SK-N-SH (cell line): ENCODE data around the gene HEXA.

Experiments
- GABPA ChIP-seq: IDR thresholded peaks from 2 replicates; pipeline ENCODE4 v1.4.0; 2012; ENCODE audit warnings: low read depth, mild to moderate bottlenecking
- GATA2 ChIP-seq: sonication (generic); formaldehyde crosslinking; IDR thresholded peaks from 2 replicates; pipeline ENCODE4 v1.5.0; 2020; ENCODE audit warnings: mild to moderate bottlenecking, missing genetic modification reagents
- RXRA ChIP-seq: IDR thresholded peaks from 2 replicates; pipeline ENCODE4 v1.4.0; 2012; ENCODE audit warnings: low read depth, mild to moderate bottlenecking, borderline replicate concordance
- SMC3 ChIP-seq: IDR thresholded peaks from 2 replicates; pipeline ENCODE4 v1.6.1; 2012; ENCODE audit warnings: low read depth, low read length, improper control_type of control experiment
- TAF1 ChIP-seq: IDR thresholded peaks from 2 replicates; pipeline ENCODE4 v1.6.1; 2012; ENCODE audit warnings: low read depth, mild to moderate bottlenecking, low read length, moderate library complexity, borderline replicate concordance
- TF ChIP-seq, protein P1 (sequence below): IDR thresholded peaks from 2 replicates; pipeline ENCODE4; 2012
- TF ChIP-seq, protein P2 (sequence below): fragments of 200-600 bp; sonication (generic); IDR thresholded peaks from 2 replicates; pipeline ENCODE4 v1.6.1; 2017; ENCODE audit warnings: antibody characterized with exemption, mild to moderate bottlenecking, moderate library complexity
- TF ChIP-seq, protein P3 (sequence below): IDR thresholded peaks from 2 replicates; pipeline ENCODE4 v1.4.0; 2012; ENCODE audit warnings: low read depth, borderline replicate concordance
- TF ChIP-seq, protein P4 (sequence below): IDR thresholded peaks from 2 replicates; pipeline ENCODE4 v1.6.1; 2012; ENCODE audit warnings: mild to moderate bottlenecking, low read depth, low read length, moderate library complexity

DNA sequence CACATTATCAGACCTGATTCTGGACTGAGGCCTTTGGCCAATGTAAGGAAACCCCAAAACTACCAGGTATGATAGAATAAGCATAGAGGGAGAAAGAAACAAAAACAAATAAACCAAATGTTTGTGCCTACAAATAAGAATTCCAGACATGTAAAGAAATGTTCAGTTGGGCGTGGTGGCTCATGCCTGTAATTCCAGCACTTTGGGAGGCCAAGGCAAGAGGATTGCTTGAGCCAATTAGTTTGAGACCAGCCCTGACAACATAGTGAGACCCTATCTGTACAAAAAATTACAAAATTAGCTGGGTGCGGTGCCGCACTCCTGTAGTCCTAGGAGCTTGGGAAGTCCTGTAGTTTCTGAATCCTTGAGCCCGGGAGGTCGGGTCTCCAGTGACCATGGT, 35.3 kb upstream of the HEXA start:
- TF ChIP-seq TAF1 (no peak), SMC3 (no peak), GABPA (no peak), RXRA (no peak), GATA2 (CRISPR knock-in tag) (no peak)
- TF ChIP-seq, protein P1, sequence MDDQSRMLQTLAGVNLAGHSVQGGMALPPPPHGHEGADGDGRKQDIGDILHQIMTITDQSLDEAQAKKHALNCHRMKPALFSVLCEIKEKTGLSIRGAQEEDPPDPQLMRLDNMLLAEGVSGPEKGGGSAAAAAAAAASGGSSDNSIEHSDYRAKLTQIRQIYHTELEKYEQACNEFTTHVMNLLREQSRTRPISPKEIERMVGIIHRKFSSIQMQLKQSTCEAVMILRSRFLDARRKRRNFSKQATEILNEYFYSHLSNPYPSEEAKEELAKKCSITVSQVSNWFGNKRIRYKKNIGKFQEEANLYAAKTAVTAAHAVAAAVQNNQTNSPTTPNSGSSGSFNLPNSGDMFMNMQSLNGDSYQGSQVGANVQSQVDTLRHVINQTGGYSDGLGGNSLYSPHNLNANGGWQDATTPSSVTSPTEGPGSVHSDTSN = no peak
- TF ChIP-seq, protein P2, sequence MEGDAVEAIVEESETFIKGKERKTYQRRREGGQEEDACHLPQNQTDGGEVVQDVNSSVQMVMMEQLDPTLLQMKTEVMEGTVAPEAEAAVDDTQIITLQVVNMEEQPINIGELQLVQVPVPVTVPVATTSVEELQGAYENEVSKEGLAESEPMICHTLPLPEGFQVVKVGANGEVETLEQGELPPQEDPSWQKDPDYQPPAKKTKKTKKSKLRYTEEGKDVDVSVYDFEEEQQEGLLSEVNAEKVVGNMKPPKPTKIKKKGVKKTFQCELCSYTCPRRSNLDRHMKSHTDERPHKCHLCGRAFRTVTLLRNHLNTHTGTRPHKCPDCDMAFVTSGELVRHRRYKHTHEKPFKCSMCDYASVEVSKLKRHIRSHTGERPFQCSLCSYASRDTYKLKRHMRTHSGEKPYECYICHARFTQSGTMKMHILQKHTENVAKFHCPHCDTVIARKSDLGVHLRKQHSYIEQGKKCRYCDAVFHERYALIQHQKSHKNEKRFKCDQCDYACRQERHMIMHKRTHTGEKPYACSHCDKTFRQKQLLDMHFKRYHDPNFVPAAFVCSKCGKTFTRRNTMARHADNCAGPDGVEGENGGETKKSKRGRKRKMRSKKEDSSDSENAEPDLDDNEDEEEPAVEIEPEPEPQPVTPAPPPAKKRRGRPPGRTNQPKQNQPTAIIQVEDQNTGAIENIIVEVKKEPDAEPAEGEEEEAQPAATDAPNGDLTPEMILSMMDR = no peak
- TF ChIP-seq, protein P3, sequence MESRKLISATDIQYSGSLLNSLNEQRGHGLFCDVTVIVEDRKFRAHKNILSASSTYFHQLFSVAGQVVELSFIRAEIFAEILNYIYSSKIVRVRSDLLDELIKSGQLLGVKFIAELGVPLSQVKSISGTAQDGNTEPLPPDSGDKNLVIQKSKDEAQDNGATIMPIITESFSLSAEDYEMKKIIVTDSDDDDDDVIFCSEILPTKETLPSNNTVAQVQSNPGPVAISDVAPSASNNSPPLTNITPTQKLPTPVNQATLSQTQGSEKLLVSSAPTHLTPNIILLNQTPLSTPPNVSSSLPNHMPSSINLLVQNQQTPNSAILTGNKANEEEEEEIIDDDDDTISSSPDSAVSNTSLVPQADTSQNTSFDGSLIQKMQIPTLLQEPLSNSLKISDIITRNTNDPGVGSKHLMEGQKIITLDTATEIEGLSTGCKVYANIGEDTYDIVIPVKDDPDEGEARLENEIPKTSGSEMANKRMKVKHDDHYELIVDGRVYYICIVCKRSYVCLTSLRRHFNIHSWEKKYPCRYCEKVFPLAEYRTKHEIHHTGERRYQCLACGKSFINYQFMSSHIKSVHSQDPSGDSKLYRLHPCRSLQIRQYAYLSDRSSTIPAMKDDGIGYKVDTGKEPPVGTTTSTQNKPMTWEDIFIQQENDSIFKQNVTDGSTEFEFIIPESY = no peak
- TF ChIP-seq, protein P4, sequence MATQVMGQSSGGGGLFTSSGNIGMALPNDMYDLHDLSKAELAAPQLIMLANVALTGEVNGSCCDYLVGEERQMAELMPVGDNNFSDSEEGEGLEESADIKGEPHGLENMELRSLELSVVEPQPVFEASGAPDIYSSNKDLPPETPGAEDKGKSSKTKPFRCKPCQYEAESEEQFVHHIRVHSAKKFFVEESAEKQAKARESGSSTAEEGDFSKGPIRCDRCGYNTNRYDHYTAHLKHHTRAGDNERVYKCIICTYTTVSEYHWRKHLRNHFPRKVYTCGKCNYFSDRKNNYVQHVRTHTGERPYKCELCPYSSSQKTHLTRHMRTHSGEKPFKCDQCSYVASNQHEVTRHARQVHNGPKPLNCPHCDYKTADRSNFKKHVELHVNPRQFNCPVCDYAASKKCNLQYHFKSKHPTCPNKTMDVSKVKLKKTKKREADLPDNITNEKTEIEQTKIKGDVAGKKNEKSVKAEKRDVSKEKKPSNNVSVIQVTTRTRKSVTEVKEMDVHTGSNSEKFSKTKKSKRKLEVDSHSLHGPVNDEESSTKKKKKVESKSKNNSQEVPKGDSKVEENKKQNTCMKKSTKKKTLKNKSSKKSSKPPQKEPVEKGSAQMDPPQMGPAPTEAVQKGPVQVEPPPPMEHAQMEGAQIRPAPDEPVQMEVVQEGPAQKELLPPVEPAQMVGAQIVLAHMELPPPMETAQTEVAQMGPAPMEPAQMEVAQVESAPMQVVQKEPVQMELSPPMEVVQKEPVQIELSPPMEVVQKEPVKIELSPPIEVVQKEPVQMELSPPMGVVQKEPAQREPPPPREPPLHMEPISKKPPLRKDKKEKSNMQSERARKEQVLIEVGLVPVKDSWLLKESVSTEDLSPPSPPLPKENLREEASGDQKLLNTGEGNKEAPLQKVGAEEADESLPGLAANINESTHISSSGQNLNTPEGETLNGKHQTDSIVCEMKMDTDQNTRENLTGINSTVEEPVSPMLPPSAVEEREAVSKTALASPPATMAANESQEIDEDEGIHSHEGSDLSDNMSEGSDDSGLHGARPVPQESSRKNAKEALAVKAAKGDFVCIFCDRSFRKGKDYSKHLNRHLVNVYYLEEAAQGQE = no peak
